Measurements from ENCODE around the gene NYAP2.
A peak's percentile ranks its signal among the peaks of the same experiment; 100 is the strongest.

Gene NYAP2

GRCh38 chr2:225429717-225430116 is 30.2 kb downstream of the NYAP2 start:
- peak; percentile 40 for DNase-seq

GRCh38 chr2:225431105-225431863 is 31.8 kb downstream of the NYAP2 start:
- DNase-seq: no peak

- DNase-seq: no peak
Measured at GRCh38 chr2:225434014-225434413, 34.5 kb downstream of the NYAP2 start.

GRCh38 chr2:225437319-225437718 is 37.8 kb downstream of the NYAP2 start:
- no peak for DNase-seq

- no peak for DNase-seq
Measured at GRCh38 chr2:225438248-225438647, 38.7 kb downstream of the NYAP2 start.

GRCh38 chr2:225452677-225453076 is 53.2 kb downstream of the NYAP2 start:
- no peak for DNase-seq

- no peak for DNase-seq
Measured at GRCh38 chr2:225454412-225454811, 54.9 kb downstream of the NYAP2 start.

GRCh38 chr2:225456619-225457260 is 57.2 kb downstream of the NYAP2 start:
- no peak for DNase-seq

- DNase-seq: no peak
Measured at GRCh38 chr2:225457482-225457881, 58.0 kb downstream of the NYAP2 start.

- DNase-seq: no peak
Measured at GRCh38 chr2:225458431-225459117, 59.1 kb downstream of the NYAP2 start.

GRCh38 chr2:225462417-225462816 is 62.9 kb downstream of the NYAP2 start:
- no peak for DNase-seq

GRCh38 chr2:225462945-225463344 is 63.4 kb downstream of the NYAP2 start:
- no peak for DNase-seq

GRCh38 chr2:225463449-225463848 is 63.9 kb downstream of the NYAP2 start:
- DNase-seq: no peak

- no peak for DNase-seq
Measured at GRCh38 chr2:225464346-225465025, 65.0 kb downstream of the NYAP2 start.

- DNase-seq: no peak
Measured at GRCh38 chr2:225465827-225466226, 66.3 kb downstream of the NYAP2 start.

- no peak for DNase-seq
Measured at GRCh38 chr2:225466891-225467604, 67.5 kb downstream of the NYAP2 start.

GRCh38 chr2:225468131-225468530 is 68.6 kb downstream of the NYAP2 start:
- no peak for DNase-seq

GRCh38 chr2:225471039-225471438 is 71.5 kb downstream of the NYAP2 start:
- DNase-seq: no peak

GRCh38 chr2:225471482-225471881 is 72.0 kb downstream of the NYAP2 start:
- no peak for DNase-seq

- no peak for DNase-seq
Measured at GRCh38 chr2:225472161-225472560, 72.7 kb downstream of the NYAP2 start.

GRCh38 chr2:225479386-225479785 is 79.9 kb downstream of the NYAP2 start:
- no peak for DNase-seq

GRCh38 chr2:225484751-225485150 is 85.2 kb downstream of the NYAP2 start:
- DNase-seq: no peak

- DNase-seq: no peak
Measured at GRCh38 chr2:225486236-225486635, 86.7 kb downstream of the NYAP2 start.

Data from retina (tissue), 1 donor.